IMR-90 (cell line): ENCODE data around the gene GPR107. TPM values are rescaled to one million over a fixed set of nuclear protein-coding genes. Genes with fewer than 3 reads are reported as not detected.

ENCODE experiments used
- ATAC-seq: fragments of 200-7000 bp; cut with Tn5 transposase; 2 replicates; pipeline ENCODE4 v1.9.1; 2020; ENCODE audit warnings: low read depth, mild to moderate bottlenecking, moderate library complexity
- BruUV-seq: library from RNA; stranded (reverse); fragments of 400-500 nt; replicated peaks from 2 replicates; lab custom pipeline; 2021; lab: Mats Ljungman, UMichigan
- CTCF ChIA-PET: fragments of 300-600 bp; formaldehyde crosslinking; extraction: SDS; loops from one replicate; lab custom pipeline; 2021; ENCODE audit warnings: antibody characterized with exemption; lab: Yijun Ruan, JAX
- POLR2A ChIA-PET: fragments of 300-600 bp; sonication (Branson Sonifier 250); formaldehyde crosslinking; loops from one replicate; lab custom pipeline; 2022; ENCODE audit warnings: antibody characterized with exemption; ENCODE audit not compliant: unreplicated experiment; lab: Charles Lee
- DNase-seq: peaks from one replicate; pipeline ENCODE4 v3.0.0; 2013
- H2AFZ ChIP-seq: replicated peaks from 2 replicates; pipeline ENCODE3; 2013; ENCODE audit warnings: low read length, mild to moderate bottlenecking; ENCODE audit not compliant: poor library complexity
- H2AK5ac ChIP-seq: 2 replicates; pipeline ENCODE4 v1.6.1; 2013; ENCODE audit warnings: low read depth, low read length, inconsistent platforms
- H2AK9ac ChIP-seq: replicated peaks from 2 replicates; pipeline ENCODE3; 2013; ENCODE audit warnings: mild to moderate bottlenecking, low read depth, low read length, moderate library complexity; ENCODE audit not compliant: poor library complexity
- H2BK120ac ChIP-seq: 2 replicates; pipeline ENCODE4 v1.6.1; 2013; ENCODE audit warnings: low read depth, low read length, inconsistent platforms
- H2BK15ac ChIP-seq: 3 replicates; pipeline ENCODE4 v1.6.1; 2013; ENCODE audit warnings: low read depth, low read length, inconsistent platforms
- H2BK20ac ChIP-seq: 2 replicates; pipeline ENCODE4 v1.6.1; 2013; ENCODE audit warnings: low read depth, mild to moderate bottlenecking, inconsistent platforms, low read length, moderate library complexity
- H2BK5ac ChIP-seq: 2 replicates; pipeline ENCODE4 v1.6.1; 2013; ENCODE audit warnings: mild to moderate bottlenecking, low read depth, low read length, inconsistent platforms; ENCODE audit not compliant: poor library complexity, severe bottlenecking
- H3K14ac ChIP-seq: replicated peaks from 2 replicates; pipeline ENCODE4 v1.6.1; 2013; ENCODE audit warnings: low read depth, low read length, inconsistent platforms
- H3K18ac ChIP-seq: 2 replicates; pipeline ENCODE4 v1.6.1; 2013; ENCODE audit warnings: low read depth, low read length, control low read depth
- H3K23ac ChIP-seq: 2 replicates; pipeline ENCODE4 v1.6.1; 2013; ENCODE audit warnings: low read depth, low read length, inconsistent platforms
- H3K27ac ChIP-seq: 2 replicates; pipeline ENCODE4 v1.5.1; 2013; ENCODE audit warnings: mild to moderate bottlenecking, control low read depth, low read length; ENCODE audit not compliant: insufficient read depth
- H3K27me3 ChIP-seq: 2 replicates; pipeline ENCODE4 v1.6.1; 2013; ENCODE audit warnings: low read length; ENCODE audit not compliant: control insufficient read depth, insufficient read depth
- H3K36me3 ChIP-seq: 2 replicates; pipeline ENCODE4 v1.6.1; 2013; ENCODE audit warnings: low read length, mixed read lengths; ENCODE audit not compliant: control insufficient read depth, insufficient read depth
- H3K4ac ChIP-seq: 2 replicates; pipeline ENCODE4 v1.6.1; 2013; ENCODE audit warnings: low read depth, low read length, inconsistent platforms
- H3K4me1 ChIP-seq: 2 replicates; pipeline ENCODE4 v1.6.1; 2013; ENCODE audit warnings: low read length, mixed read lengths; ENCODE audit not compliant: control insufficient read depth, insufficient read depth
- H3K4me2 ChIP-seq: 2 replicates; pipeline ENCODE4 v1.6.1; 2013; ENCODE audit warnings: low read depth, mild to moderate bottlenecking, control low read depth, low read length, moderate library complexity
- H3K4me3 ChIP-seq: 2 replicates; pipeline ENCODE4 v1.5.1; 2013; ENCODE audit warnings: low read depth, mild to moderate bottlenecking, control low read depth, low read length, moderate library complexity; ENCODE audit not compliant: insufficient read depth
- H3K56ac ChIP-seq: 2 replicates; pipeline ENCODE4 v1.6.1; 2013; ENCODE audit warnings: low read length, inconsistent platforms; ENCODE audit not compliant: insufficient read depth; ENCODE audit errors: extremely low read depth
- H3K79me1 ChIP-seq, 2 experiments: 2 replicates each; pipeline ENCODE4 v1.6.1; 2013; ENCODE audit warnings: low read length in 2 of 2, inconsistent platforms in 1 of 2, low read depth in 1 of 2
- H3K9ac ChIP-seq: 2 replicates; pipeline ENCODE4 v1.6.1; 2013; ENCODE audit warnings: low read depth, low read length, control low read depth
- H3K9me1 ChIP-seq: 2 replicates; pipeline ENCODE4 v1.6.1; 2013; ENCODE audit warnings: low read length, inconsistent platforms; ENCODE audit not compliant: insufficient read depth
- H3K9me3 ChIP-seq: 2 replicates; pipeline ENCODE4 v1.6.1; 2013; ENCODE audit warnings: low read length; ENCODE audit not compliant: control insufficient read depth, insufficient read depth
- H4K20me1 ChIP-seq: 2 replicates; pipeline ENCODE4 v1.6.1; 2013; ENCODE audit warnings: low read length, inconsistent platforms; ENCODE audit not compliant: insufficient read depth
- H4K5ac ChIP-seq: 2 replicates; pipeline ENCODE4 v1.6.1; 2013; ENCODE audit warnings: mild to moderate bottlenecking, low read depth, low read length, control low read depth
- H4K8ac ChIP-seq, 2 experiments: 2 replicates each; pipeline ENCODE4 v1.6.1; 2013; ENCODE audit warnings: low read depth in 2 of 2, low read length in 2 of 2, control low read depth in 1 of 2, inconsistent platforms in 1 of 2
- H4K91ac ChIP-seq: 2 replicates; pipeline ENCODE4 v1.6.1; 2013; ENCODE audit warnings: low read depth, low read length, inconsistent platforms; ENCODE audit not compliant: insufficient read depth
- BHLHE40 ChIP-seq: fragments of 150-350 bp; IDR thresholded peaks from 2 replicates; pipeline ENCODE4 v1.6.1; 2016; ENCODE audit warnings: mild to moderate bottlenecking, low read depth, low read length
- CEBPB ChIP-seq: IDR thresholded peaks from 2 replicates; pipeline ENCODE4 v1.6.1; 2012; ENCODE audit warnings: low read depth, low read length, improper control_type of control experiment
- CHD1 ChIP-seq: IDR thresholded peaks from 2 replicates; pipeline ENCODE4 v1.6.1; 2012; ENCODE audit warnings: low read depth, low read length, improper control_type of control experiment
- MAZ ChIP-seq: IDR thresholded peaks from 2 replicates; pipeline ENCODE4 v1.6.1; 2012; ENCODE audit warnings: low read depth, mild to moderate bottlenecking, low read length, improper control_type of control experiment, moderate library complexity, borderline replicate concordance
- RAD21 ChIP-seq: IDR thresholded peaks from 2 replicates; pipeline ENCODE4 v1.6.1; 2012; ENCODE audit warnings: low read length, improper control_type of control experiment
- SMC3 ChIP-seq: fragments of 150-350 bp; IDR thresholded peaks from 2 replicates; pipeline ENCODE4 v1.6.1; 2016; ENCODE audit warnings: low read depth, mild to moderate bottlenecking, antibody characterized with exemption, low read length, moderate library complexity
- WGBS, 2 experiments: methylation state at CpG; one replicate each; pipeline versions ENCODE4 v1.1.5 to v1.1.7; 2013; ENCODE audit warnings: missing lambda C conversion rate in 2 of 2; ENCODE audit not compliant: insufficient read length in 1 of 2; ENCODE audit errors: extremely low coverage in 2 of 2; 5-methylcytosine and 5-hydroxymethylcytosine counted together
- dilution Hi-C: fragments of 300-500 bp; cut with HindIII; formaldehyde crosslinking; loops from one replicate; pipeline ENCODE4 v1.14.3; 2018; ENCODE audit warnings: low sequenced_read_pairs; ENCODE audit not compliant: unreplicated experiment
- in situ Hi-C: fragments of 300-500 bp; cut with MboI; formaldehyde crosslinking; loops from 3 replicates; pipeline ENCODE4 v1.14.3; 2019; ENCODE audit warnings: low sequenced_read_pairs, inconsistent platforms, mixed read lengths
- intact Hi-C: fragments of 100-400 bp; cut with micrococcal nuclease; formaldehyde crosslinking; loops from 2 replicates; pipeline ENCODE4 v1.10.0; 2022
- polyA plus RNA-seq, 3 experiments: library from polyadenylated mRNA; depleted of rRNA; stranded (reverse); fragments of >200 nt; gene quantifications; 2 replicates each; pipeline ENCODE4 v1.2.3, GENCODE V29; 2012; ENCODE audit warnings: low replicate concordance in 1 of 3
- total RNA-seq: library from RNA; depleted of rRNA; stranded (reverse); fragments of >200 nt; gene quantifications from 2 replicates; pipeline ENCODE4 v1.2.3, GENCODE V29; 2012
- TF ChIP-seq, protein P1 (sequence below): fragments of 150-350 bp; IDR thresholded peaks from 2 replicates; pipeline ENCODE4 v1.6.1; 2017; ENCODE audit warnings: mild to moderate bottlenecking, antibody characterized with exemption, low read length, low read depth

Gene GPR107
- total and polyA plus RNA-seq, 2 of the 4 experiments (the other 2 are of a cell fraction): 16.7 to 21.6 TPM

DNA sequence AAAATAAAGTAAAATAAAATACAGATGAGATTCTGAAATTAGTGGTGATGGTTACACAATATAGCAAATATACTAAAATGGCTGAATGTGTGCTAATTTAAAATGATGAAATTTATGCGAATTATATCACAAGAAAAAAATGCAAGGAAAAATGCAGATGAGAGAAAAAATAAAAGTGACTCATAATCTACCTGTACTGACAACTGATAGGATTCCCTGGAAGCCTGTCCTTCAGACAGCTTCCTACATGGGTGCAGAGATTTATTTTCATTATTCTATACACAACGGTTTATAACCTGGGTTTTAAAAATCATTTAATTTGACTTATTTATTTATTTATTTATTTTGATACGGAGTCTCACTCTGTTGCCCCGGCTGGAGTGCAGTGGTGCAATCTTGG is 112.7 kb downstream of the GPR107 start:
- H3K9me3 ChIP-seq: no peaks in the 10 kb centered on the region
- no peak overlapping the region for H2BK20ac ChIP-seq
- ChIA-PET POLR2A (no interaction called here), CTCF (no interaction called here)
- no peak overlapping the region for H4K8ac ChIP-seq
- no peak overlapping the region for H2AK5ac ChIP-seq
- no peak overlapping the region for H4K5ac ChIP-seq
- H3K4me3 ChIP-seq: no peak overlapping the region
- no peak overlapping the region for H3K14ac ChIP-seq
- no peak overlapping the region for H2AFZ ChIP-seq
- WGBS, 2 experiments: 100% methylated on average over 1 of the region's 4 CpGs; no CpG with 5 or more reads in 1 of the 2 experiments
- BruUV-seq: no TSS peak
- H4K20me1 ChIP-seq: no peaks in the 10 kb centered on the region; the same call in 1 of the 2 replicates
- H3K4ac ChIP-seq: no peak overlapping the region
- no peak overlapping the region for H3K27ac ChIP-seq
- no peak overlapping the region for H3K56ac ChIP-seq
- no peak overlapping the region for H3K18ac ChIP-seq
- no peak overlapping the region for H2BK15ac ChIP-seq
- in situ Hi-C loops (no loop called here), dilution Hi-C loops (no loop called here), intact Hi-C loops (no loop called here)
- DNase-seq: no peak
- H4K91ac ChIP-seq: no peak overlapping the region
- no peaks in the 10 kb centered on the region for H3K27me3 ChIP-seq
- no peak overlapping the region for H2BK5ac ChIP-seq
- H3K79me1 ChIP-seq: no peaks in the 10 kb centered on the region
- H3K9me1 ChIP-seq: no peaks in the 10 kb centered on the region
- no peak overlapping the region for H2AK9ac ChIP-seq
- no peaks in the 10 kb centered on the region for H3K4me1 ChIP-seq
- no peak overlapping the region for H3K4me2 ChIP-seq
- no peak overlapping the region for H2BK120ac ChIP-seq
- TF ChIP-seq BHLHE40: no peak
- no peak for TF ChIP-seq MAZ
- TF ChIP-seq, protein P1, sequence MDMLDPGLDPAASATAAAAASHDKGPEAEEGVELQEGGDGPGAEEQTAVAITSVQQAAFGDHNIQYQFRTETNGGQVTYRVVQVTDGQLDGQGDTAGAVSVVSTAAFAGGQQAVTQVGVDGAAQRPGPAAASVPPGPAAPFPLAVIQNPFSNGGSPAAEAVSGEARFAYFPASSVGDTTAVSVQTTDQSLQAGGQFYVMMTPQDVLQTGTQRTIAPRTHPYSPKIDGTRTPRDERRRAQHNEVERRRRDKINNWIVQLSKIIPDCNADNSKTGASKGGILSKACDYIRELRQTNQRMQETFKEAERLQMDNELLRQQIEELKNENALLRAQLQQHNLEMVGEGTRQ: no peak
- TF ChIP-seq RAD21: no peak
- TF ChIP-seq CHD1: no peak
- no peak for TF ChIP-seq CEBPB
- TF ChIP-seq SMC3: no peak
- no peak overlapping the region for H3K23ac ChIP-seq
- ATAC-seq: no peak
- H3K9ac ChIP-seq: no peak overlapping the region
- H3K36me3 ChIP-seq: no peaks in the 10 kb centered on the region
